Stimulated activated CD8-positive, alpha-beta memory T cell treated with anti-CD3 and anti-CD28 coated beads, Interleukin-15, amount 100 ng/mL, for 1 hour (primary cell): Measurements from ENCODE around the gene PDZD2.
"Not testable (repeated sequence)": the region's sequence is repeated elsewhere in the genome, so short reads cannot be mapped to it uniquely, and the experiment has no call there.

ENCODE experiments used
- DNase-seq: peaks from one replicate; pipeline ENCODE4 v3.0.0-alpha.2; 2020; ENCODE audit warnings: low read depth

Gene PDZD2

DNA sequence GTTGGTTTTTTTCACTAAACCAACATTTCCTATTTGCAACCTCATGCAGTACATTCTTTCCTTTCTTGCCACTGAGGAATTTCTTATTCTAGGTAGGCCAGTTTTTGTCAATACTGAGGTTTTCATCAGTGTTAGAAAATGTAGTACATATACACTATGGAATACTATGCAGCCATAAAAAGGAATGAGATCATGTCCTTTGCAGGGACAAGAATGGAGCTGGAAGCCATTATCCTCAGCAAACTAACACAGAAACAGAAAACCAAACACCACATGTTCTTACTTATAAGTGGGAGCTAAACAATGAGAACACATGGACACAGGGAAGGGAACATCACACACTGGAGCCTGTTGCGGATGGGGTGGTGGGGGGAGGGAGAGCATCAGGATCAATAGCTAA, 441.6 kb downstream of the PDZD2 start:
- DNase-seq = not testable (repeated sequence)

- DNase-seq = no peak
Measured at GRCh38 chr5:32082701-32083100, 443.8 kb downstream of the PDZD2 start.

DNA sequence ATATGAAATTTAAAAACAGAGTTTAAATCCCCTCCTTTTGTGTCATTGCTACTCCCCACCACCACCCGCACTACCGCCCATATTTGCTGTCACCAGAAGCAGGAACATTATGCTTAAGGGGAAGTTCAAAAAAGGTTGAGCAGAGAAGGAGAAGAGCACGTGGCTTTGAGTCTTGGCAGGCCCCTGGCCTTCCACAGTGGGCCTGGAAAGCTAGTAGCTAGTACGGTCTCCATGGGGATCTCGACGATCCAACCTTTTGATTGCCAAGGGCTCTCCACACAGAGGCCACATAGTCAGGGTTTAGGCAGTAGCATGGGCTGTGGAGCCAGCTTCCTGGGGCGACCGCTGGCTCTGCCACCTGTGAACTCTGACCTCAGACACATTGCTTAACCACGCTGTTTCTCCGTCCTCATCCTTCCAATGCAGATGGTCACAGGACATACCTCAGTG, 445.1 kb downstream of the PDZD2 start:
- DNase-seq = no peak

DNA sequence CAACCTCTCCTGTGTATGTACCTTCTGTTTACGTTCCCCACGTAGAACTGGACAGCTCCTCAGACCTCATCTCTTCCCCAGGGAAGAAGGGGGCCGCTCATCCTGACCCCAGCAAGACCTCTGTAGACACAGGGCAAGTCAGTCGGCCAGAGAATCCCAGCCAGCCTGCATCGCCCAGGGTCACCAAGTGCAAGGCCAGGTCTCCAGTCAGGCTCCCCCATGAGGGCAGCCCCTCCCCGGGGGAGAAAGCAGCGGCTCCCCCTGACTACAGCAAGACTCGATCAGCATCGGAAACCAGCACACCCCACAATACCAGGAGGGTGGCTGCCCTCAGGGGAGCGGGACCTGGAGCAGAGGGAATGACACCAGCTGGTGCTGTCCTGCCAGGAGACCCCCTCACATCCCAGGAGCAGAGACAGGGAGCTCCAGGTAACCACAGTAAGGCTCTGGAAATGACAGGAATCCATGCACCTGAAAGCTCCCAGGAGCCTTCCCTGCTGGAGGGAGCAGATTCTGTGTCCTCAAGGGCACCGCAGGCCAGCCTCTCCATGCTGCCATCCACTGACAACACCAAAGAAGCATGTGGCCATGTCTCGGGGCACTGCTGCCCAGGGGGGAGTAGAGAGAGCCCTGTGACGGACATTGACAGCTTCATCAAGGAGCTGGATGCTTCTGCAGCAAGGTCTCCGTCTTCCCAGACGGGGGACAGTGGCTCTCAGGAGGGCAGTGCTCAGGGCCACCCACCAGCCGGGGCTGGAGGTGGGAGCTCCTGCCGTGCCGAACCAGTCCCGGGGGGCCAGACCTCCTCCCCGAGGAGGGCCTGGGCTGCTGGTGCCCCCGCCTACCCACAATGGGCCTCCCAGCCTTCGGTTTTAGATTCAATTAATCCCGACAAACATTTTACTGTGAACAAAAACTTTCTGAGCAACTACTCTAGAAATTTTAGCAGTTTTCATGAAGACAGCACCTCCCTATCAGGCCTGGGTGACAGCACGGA, 448.5 kb downstream of the PDZD2 start:
- DNase-seq = no peak

DNA sequence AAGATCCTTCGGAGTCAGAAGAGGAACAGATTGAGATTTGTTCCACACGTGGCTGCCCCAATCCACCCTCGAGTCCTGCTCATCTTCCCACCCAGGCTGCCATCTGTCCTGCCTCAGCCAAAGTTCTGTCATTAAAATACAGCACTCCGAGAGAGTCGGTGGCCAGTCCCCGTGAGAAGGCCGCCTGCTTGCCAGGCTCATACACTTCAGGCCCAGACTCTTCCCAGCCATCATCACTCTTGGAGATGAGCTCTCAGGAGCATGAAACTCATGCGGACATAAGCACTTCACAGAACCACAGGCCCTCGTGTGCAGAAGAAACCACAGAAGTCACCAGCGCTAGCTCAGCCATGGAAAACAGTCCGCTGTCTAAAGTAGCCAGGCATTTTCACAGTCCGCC, 449.3 kb downstream of the PDZD2 start:
- no peak for DNase-seq

DNA sequence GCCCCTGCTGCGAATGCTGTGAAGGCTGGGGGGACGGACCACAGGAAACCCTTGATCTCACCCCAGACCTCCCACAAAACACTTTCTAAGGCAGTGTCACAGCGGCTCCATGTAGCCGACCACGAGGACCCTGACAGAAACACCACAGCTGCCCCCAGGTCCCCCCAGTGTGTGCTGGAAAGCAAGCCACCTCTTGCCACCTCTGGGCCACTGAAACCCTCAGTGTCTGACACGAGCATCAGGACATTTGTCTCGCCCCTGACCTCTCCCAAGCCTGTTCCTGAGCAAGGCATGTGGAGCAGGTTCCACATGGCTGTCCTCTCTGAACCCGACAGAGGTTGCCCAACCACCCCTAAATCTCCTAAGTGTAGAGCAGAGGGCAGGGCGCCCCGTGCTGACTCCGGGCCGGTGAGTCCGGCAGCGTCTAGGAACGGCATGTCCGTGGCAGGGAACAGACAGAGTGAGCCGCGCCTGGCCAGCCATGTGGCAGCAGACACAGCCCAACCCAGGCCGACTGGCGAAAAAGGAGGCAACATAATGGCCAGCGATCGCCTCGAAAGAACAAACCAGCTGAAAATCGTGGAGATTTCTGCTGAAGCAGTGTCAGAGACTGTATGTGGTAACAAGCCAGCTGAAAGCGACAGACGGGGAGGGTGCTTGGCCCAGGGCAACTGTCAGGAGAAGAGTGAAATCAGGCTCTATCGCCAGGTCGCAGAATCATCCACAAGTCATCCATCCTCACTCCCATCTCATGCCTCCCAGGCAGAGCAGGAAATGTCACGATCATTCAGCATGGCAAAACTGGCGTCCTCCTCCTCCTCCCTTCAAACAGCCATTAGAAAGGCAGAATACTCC, 450.4 kb downstream of the PDZD2 start:
- no peak for DNase-seq

DNA sequence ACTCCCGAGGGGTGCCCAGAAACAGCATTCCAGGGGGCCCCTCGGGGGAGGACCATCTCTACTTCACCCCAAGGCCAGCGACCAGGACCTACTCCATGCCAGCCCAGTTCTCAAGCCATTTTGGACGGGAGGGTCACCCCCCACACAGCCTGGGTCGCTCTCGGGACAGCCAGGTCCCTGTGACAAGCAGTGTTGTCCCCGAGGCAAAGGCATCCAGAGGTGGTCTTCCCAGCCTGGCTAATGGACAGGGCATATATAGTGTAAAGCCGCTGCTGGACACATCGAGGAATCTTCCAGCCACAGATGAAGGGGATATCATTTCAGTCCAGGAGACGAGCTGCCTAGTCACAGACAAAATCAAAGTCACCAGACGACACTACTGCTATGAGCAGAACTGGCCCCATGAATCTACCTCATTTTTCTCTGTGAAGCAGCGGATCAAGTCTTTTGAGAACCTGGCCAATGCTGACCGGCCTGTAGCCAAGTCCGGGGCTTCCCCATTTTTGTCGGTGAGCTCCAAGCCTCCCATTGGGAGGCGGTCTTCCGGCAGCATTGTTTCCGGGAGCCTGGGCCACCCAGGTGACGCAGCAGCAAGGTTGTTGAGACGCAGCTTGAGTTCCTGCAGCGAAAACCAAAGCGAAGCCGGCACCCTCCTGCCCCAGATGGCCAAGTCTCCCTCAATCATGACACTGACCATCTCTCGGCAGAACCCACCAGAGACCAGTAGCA, 451.3 kb downstream of the PDZD2 start:
- no peak for DNase-seq

DNA sequence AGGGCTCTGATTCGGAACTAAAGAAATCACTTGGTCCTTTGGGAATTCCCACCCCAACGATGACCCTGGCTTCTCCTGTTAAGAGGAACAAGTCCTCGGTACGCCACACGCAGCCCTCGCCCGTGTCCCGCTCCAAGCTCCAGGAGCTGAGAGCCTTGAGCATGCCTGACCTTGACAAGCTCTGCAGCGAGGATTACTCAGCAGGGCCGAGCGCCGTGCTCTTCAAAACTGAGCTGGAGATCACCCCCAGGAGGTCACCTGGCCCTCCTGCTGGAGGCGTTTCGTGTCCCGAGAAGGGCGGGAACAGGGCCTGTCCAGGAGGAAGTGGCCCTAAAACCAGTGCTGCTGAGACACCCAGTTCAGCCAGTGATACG, 451.8 kb downstream of the PDZD2 start:
- DNase-seq = no peak

- DNase-seq = peak; percentile 48
Measured at GRCh38 chr5:32092938-32093812, 454.2 kb downstream of the PDZD2 start.

GRCh38 chr5:32094691-32095090, 455.8 kb downstream of the PDZD2 start:
- DNase-seq = no peak

- DNase-seq = no peak
Measured at GRCh38 chr5:32095261-32095671, 456.3 kb downstream of the PDZD2 start.

DNA sequence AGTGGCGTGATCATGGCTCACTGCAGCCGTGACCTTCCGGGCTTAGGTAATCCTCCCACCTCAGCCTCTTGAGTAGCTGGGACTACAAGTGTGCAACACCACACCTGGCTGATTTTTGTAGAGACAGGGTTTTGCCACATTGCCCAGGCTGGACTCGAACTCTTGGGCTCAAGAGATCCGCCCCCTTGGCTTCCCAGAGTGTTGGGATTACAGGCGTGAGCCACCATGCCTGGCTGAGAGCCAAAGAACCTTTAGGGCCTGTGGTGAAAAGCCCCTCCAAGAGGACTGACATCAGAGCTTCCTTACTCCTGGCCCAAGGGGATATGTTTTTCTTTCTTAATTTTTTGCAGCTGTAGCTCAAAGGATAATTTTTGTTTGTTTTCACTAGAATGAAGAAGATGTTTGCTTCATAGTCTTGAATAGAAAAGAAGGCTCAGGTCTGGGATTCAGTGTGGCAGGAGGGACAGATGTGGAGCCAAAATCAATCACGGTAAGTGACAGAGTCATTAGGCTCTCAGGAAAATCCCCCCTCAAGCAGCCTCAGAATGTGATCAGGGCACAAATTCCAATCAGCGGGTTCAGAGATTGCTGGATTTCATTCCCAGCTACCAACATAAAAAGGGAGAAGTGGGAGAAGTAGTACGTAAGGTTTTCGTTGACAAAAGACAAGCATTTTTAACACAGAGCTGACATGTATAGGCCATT, 458.1 kb downstream of the PDZD2 start:
- DNase-seq = no peak

DNA sequence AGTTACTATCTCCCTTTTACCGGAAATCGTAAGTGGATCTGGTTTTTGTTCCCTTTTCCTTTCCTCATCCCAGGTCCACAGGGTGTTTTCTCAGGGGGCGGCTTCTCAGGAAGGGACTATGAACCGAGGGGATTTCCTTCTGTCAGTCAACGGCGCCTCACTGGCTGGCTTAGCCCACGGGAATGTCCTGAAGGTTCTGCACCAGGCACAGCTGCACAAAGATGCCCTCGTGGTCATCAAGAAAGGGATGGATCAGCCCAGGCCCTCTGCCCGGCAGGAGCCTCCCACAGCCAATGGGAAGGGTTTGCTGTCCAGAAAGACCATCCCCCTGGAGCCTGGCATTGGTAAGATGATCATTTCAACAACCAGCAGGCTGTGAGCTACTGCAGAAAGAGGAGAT, 459.4 kb downstream of the PDZD2 start:
- DNase-seq = no peak

GRCh38 chr5:32098890-32099310, 460.0 kb downstream of the PDZD2 start:
- DNase-seq = no peak

DNA sequence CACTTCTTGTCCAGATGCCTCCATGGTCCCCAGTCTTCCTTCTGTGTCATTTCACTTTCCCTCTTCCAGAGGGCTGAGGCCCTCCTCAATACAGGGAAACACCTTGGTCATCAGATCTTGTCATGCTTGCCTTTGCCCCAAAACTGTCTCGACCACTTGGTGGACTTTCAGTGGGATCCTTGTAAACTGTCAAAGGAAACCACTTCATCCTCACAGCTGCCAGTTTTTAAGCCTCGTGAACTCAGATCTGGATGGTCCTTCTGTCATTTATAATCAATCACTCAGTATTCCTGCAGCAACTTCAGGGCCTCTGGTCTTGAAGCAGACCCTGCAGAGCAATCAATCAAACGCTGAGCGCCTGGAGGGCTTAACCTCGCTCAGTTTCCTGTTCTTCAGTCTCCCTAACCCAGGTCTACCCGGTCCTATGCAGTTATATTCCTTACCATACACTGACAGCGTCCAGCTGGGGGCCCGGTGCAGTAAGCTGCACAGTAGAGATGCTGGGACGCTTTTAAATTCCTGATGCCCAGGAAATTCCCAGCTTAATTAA, 460.6 kb downstream of the PDZD2 start:
- no peak for DNase-seq

DNA sequence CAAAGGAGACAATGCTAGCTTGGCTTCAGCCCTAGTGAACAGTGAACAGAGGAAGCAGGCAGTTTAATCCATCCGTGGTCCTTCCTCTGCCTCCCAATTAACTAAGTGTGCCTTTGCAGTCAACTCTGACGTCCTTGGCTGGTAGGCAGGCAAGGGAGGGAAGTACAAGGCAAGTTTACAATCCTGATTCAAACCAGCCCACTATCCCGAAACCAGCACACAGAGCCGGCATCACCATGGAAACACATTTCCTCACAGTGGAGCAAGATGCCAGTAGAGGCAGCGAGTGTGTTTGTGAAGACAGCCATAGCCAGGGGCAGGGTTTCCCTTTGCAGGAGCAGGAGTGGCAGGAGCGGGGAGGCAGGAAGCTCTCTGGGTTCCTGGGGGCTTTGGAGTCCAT, 461.3 kb downstream of the PDZD2 start:
- DNase-seq = no peak

- no peak for DNase-seq
Measured at GRCh38 chr5:32100691-32101302, 461.9 kb downstream of the PDZD2 start.

- DNase-seq = no peak
Measured at GRCh38 chr5:32102254-32102986, 463.5 kb downstream of the PDZD2 start.

- DNase-seq = no peak
Measured at GRCh38 chr5:32103521-32103920, 464.6 kb downstream of the PDZD2 start.
